Natural killer cell (primary cell): ENCODE data around the gene CCNA1. TPM values are rescaled to one million over a fixed set of nuclear protein-coding genes. Genes with fewer than 3 reads are reported as not detected.

Experiments
- ATAC-seq, 3 donors: fragments of 150-1000 bp in 2 of 3; fragments of 200-7000 bp in 1 of 3; cut with Tn5 transposase; 1 replicate in 1 of 3; 2 replicates in 2 of 3; pipeline ENCODE4 v1.10.0; 2021; ENCODE audit warnings: mild to moderate bottlenecking in 2 of 3, moderate library complexity in 2 of 3
- DNase-seq, 2 donors: peaks; one replicate each; pipeline versions ENCODE4 v3.0.0 to v3.0.0-alpha.2; 2013 to 2021; ENCODE audit warnings: mixed read lengths in 1 of 2
- H3K27ac ChIP-seq: one replicate; pipeline ENCODE4 v1.5.1; 2013; ENCODE audit warnings: mild to moderate bottlenecking, low read length
- H3K27me3 ChIP-seq: one replicate; pipeline ENCODE4 v1.6.1; 2013; ENCODE audit warnings: low read length; ENCODE audit not compliant: control insufficient read depth, insufficient read depth
- H3K36me3 ChIP-seq: one replicate; pipeline ENCODE4 v1.6.1; 2013; ENCODE audit warnings: low read length; ENCODE audit not compliant: control insufficient read depth, insufficient read depth
- H3K4me1 ChIP-seq: one replicate; pipeline ENCODE4 v1.6.1; 2013; ENCODE audit warnings: low read length; ENCODE audit not compliant: control insufficient read depth, insufficient read depth
- H3K4me3 ChIP-seq: one replicate; pipeline ENCODE4 v1.5.1; 2013; ENCODE audit warnings: low read length
- H3K9me3 ChIP-seq: one replicate; pipeline ENCODE4 v1.6.1; 2013; ENCODE audit warnings: low read length; ENCODE audit not compliant: control insufficient read depth, insufficient read depth
- H3K27ac Mint-ChIP-seq, 2 donors: one replicate each; pipeline ENCODE4 v1.8.0; 2022; ENCODE audit warnings: mild to moderate bottlenecking in 2 of 2, mixed read lengths in 2 of 2, moderate library complexity in 1 of 2
- H3K27me3 Mint-ChIP-seq, 2 donors: one replicate each; pipeline ENCODE4 v1.8.0; 2022; ENCODE audit warnings: low read depth in 2 of 2, mixed read lengths in 2 of 2
- H3K36me3 Mint-ChIP-seq: one replicate; pipeline ENCODE4 v1.8.0; 2022; ENCODE audit warnings: mixed read lengths
- H3K4me1 Mint-ChIP-seq, 2 donors: one replicate each; pipeline ENCODE4 v1.8.0; 2022; ENCODE audit warnings: mixed read lengths in 2 of 2
- H3K4me3 Mint-ChIP-seq: one replicate; pipeline ENCODE4 v1.8.0; 2022; ENCODE audit warnings: mild to moderate bottlenecking, moderate library complexity, mixed read lengths
- H3K9me3 Mint-ChIP-seq, 2 donors: one replicate each; pipeline ENCODE4 v1.8.0; 2022; ENCODE audit warnings: mixed read lengths in 2 of 2
- CTCF ChIP-seq: fragments of 200-600 bp; IDR thresholded peaks from one replicate; pipeline ENCODE4 v1.8.0; 2022; ENCODE audit warnings: antibody characterized with exemption
- WGBS: methylation state at CpG from one replicate; pipeline ENCODE4 v1.1.7; 2013; ENCODE audit warnings: missing lambda C conversion rate; ENCODE audit not compliant: insufficient coverage; 5-methylcytosine and 5-hydroxymethylcytosine counted together
- intact Hi-C: fragments of 100-400 bp; cut with micrococcal nuclease; formaldehyde crosslinking; loops from one replicate; pipeline ENCODE4 v1.14.2; 2022
- total RNA-seq, 4 donors: library from RNA; stranded (reverse); fragments of 120-200 nt in 1 of 4; gene quantifications; one replicate each; pipeline versions ENCODE4 v1.2.3 to v1.2.4, GENCODE V29; 2013 to 2022

The CCNA1 gene
- total RNA-seq, 3 donors from 2014 or later (not counting 1 experiment from before 2014, with no cell fraction given), result 0.20 to 7.7 TPM; not detected in 1

DNA sequence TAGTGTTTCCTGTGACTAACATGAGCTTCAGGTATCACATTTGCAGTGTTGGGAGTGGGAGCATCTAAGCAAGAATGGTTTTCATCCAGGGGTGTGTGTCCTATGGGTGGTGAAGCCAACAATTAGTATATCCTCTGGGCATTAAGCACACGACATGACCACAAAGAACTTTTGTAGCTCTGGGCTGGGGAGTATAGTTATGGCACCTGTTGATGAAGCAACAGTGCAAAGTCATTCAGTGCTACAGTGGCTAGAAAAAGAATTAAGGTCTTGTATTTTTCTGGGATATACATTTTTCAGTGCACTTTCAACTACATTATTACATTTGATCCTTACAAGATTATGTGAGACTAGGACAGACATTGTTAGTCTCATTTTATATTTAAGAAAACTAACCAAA, 21.8 kb downstream of the CCNA1 start:
- Mint-ChIP-seq H3K36me3 (no peaks in the 10 kb centered on the region), H3K27ac (no peak overlapping the region), H3K4me1 (no peaks in the 10 kb centered on the region), H3K9me3 (no peaks in the 10 kb centered on the region), H3K4me3 (no peak overlapping the region), H3K27me3 (peaks cover 0 to 7% of the 10 kb centered on the region in 2 donors)
- no peak overlapping the region for H3K27ac ChIP-seq
- no peaks in the 10 kb centered on the region for H3K9me3 ChIP-seq
- no peaks in the 10 kb centered on the region for H3K36me3 ChIP-seq
- H3K27me3 ChIP-seq, result no peaks in the 10 kb centered on the region
- intact Hi-C loops, result no loop called here
- TF ChIP-seq CTCF, result no peak
- no peak for ATAC-seq
- H3K4me3 ChIP-seq, result no peak overlapping the region
- H3K4me1 ChIP-seq, result no peaks in the 10 kb centered on the region
- 83% methylated on average over 1 of the region's 1 CpG for WGBS
- DNase-seq, result no peak

- H3K9me3 ChIP-seq, result no peaks in the 10 kb centered on the region
- H3K27ac ChIP-seq, result no peak overlapping the region
- intact Hi-C loops, result no loop called here
Observed at GRCh38 chr13:36454987-36455386, 22.7 kb downstream of the CCNA1 start.

GRCh38 chr13:36456577-36456976, 24.3 kb downstream of the CCNA1 start:
- no peak for TF ChIP-seq CTCF
- Histone ChIP-seq H3K27me3 (no peaks in the 10 kb centered on the region), H3K9me3 (no peaks in the 10 kb centered on the region), H3K36me3 (no peaks in the 10 kb centered on the region), H3K4me1 (no peaks in the 10 kb centered on the region), H3K4me3 (no peak overlapping the region), H3K27ac (no peak overlapping the region)
- WGBS, result 77% methylated on average over 2 of the region's 2 CpGs
- H3K4me3 Mint-ChIP-seq, result no peak overlapping the region
- no peaks in the 10 kb centered on the region for H3K9me3 Mint-ChIP-seq
- no peak overlapping the region for H3K27ac Mint-ChIP-seq
- no peaks in the 10 kb centered on the region for H3K36me3 Mint-ChIP-seq
- H3K4me1 Mint-ChIP-seq, result no peaks in the 10 kb centered on the region
- H3K27me3 Mint-ChIP-seq, result peaks cover 0 to 4% of the 10 kb centered on the region in 2 donors
- intact Hi-C loops, result no loop called here
- ATAC-seq (no peak), DNase-seq (no peak)

More at GRCh38 chr13:36454987-36455386, 22.7 kb downstream of the CCNA1 start:
- DNase-seq (no peak), ATAC-seq (no peak)
- H3K36me3 ChIP-seq, result no peaks in the 10 kb centered on the region
- H3K4me3 ChIP-seq, result no peak overlapping the region
- no peak for TF ChIP-seq CTCF
- H3K4me3 Mint-ChIP-seq, result no peak overlapping the region
- peaks cover 0 to 7% of the 10 kb centered on the region in 2 donors for H3K27me3 Mint-ChIP-seq
- no peaks in the 10 kb centered on the region for H3K4me1 Mint-ChIP-seq
- no peak overlapping the region for H3K27ac Mint-ChIP-seq
- H3K4me1 ChIP-seq, result no peaks in the 10 kb centered on the region
- no peaks in the 10 kb centered on the region for H3K36me3 Mint-ChIP-seq
- no peaks in the 10 kb centered on the region for H3K27me3 ChIP-seq
- H3K9me3 Mint-ChIP-seq, result no peaks in the 10 kb centered on the region
- WGBS, result 25% methylated on average over 1 of the region's 3 CpGs

- H3K4me1 ChIP-seq, result no peaks in the 10 kb centered on the region
- H3K36me3 ChIP-seq, result no peaks in the 10 kb centered on the region
- intact Hi-C loops, result no loop called here
- Mint-ChIP-seq H3K9me3 (peaks cover 0 to 6% of the 10 kb centered on the region in 2 donors), H3K27me3 (no peaks in the 10 kb centered on the region), H3K4me1 (no peaks in the 10 kb centered on the region), H3K36me3 (no peaks in the 10 kb centered on the region), H3K27ac (no peak overlapping the region), H3K4me3 (no peak overlapping the region)
- no peaks in the 10 kb centered on the region for H3K9me3 ChIP-seq
- ATAC-seq, result no peak
- H3K27ac ChIP-seq, result no peak overlapping the region
- DNase-seq, result no peak
- no peak for TF ChIP-seq CTCF
- no peaks in the 10 kb centered on the region for H3K27me3 ChIP-seq
- H3K4me3 ChIP-seq, result no peak overlapping the region
Observed at GRCh38 chr13:36461506-36461905, 29.2 kb downstream of the CCNA1 start.
